ENCODE data around the gene HLCS. TPM values are rescaled to one million over a fixed set of nuclear protein-coding genes. Genes with fewer than 3 reads are reported as not detected.

The HLCS gene
- total RNA-seq, 1 experiment from 2014 or later = 12.7 TPM

DNA sequence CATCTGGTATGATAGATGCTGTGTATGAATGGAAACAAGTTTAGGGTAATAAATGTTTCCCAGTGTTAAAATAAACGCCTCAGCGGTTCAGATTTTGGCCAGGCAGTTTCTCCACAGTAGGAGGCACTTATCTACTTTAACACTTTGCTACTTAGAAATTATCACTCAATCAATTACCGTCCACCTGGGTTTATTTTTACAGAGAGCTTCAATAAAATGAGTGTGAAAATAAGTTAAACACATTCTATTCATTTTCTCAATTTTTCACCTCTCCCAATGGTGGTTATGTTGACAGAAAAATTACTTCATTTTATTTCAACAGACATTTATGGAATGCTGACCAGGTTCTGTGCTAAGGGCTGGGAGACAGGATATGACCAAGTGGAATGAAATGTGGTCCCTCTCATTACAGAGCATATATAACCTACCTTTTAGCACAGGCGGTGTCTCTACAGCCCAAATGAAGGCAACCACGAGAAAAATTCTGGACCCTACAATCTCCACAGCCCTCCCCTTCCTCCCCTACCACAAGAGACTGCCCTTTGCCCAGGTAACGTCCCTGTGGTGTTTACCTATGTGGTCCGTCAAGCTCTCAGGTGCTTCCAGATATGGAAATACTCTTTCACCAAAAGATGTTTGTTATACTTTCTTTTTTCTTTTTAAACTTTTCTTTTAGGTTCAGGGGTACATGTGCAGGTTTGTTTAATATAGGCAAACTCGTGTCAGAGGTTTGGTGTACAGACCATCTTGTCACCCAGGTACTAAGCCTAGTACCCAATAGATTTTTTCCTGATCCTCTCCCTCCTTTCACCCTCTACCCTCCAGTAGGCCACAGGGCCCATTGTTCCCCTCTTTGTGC, 105.5 kb downstream of the HLCS start:
- no peaks in the 10 kb centered on the region for H3K9me3 Mint-ChIP-seq
- Histone ChIP-seq H3K23me2 (ENCODE audit: insufficient read length, low read depth, low read length, poor library complexity, severe bottlenecking) (no peaks in the 10 kb centered on the region), H3K9me3 (ENCODE audit: control insufficient read depth, low read depth, low read length) (no peaks in the 10 kb centered on the region), H3K9ac (ENCODE audit: extremely low read depth, insufficient read length, low read length) (no peak overlapping the region), H3T11ph (ENCODE audit: low read length) (no peak overlapping the region), H3K23ac (ENCODE audit: insufficient read length, low read depth, low read length) (no peak overlapping the region), H3K14ac (ENCODE audit: insufficient read depth, low read length) (no peak overlapping the region), H3K79me1 (ENCODE audit: insufficient read depth, low read depth, low read length, poor library complexity, severe bottlenecking) (no peaks in the 10 kb centered on the region), H3K79me2 (ENCODE audit: insufficient read depth, low read length) (no peaks in the 10 kb centered on the region), H2AFZ (ENCODE audit: low read length) (no peak overlapping the region), H2AK5ac (ENCODE audit: insufficient read length, low read length) (no peak overlapping the region), H4K91ac (ENCODE audit: insufficient read length, low read depth, low read length) (no peak overlapping the region), H3K18ac (ENCODE audit: insufficient read length, low read depth, low read length) (no peak overlapping the region), H2BK120ac (ENCODE audit: low read depth, low read length, poor library complexity, severe bottlenecking) (no peak overlapping the region), H2BK12ac (ENCODE audit: insufficient read length, low read depth, low read length) (no peak overlapping the region), H2BK15ac (ENCODE audit: low read depth, low read length) (no peak overlapping the region), H4K20me1 (ENCODE audit: control insufficient read depth, insufficient read depth, insufficient read length) (no peaks in the 10 kb centered on the region), H3K27ac (ENCODE audit: insufficient read length, low read depth, low read length) (no peak overlapping the region), H4K5ac (ENCODE audit: insufficient read length, low read depth, low read length) (no peak overlapping the region), H3K4ac (ENCODE audit: low read depth, low read length) (no peak overlapping the region), H4K8ac (replicated peaks; ENCODE audit: insufficient read length, low read depth, low read length) (no peak overlapping the region), H2BK5ac (ENCODE audit: insufficient read length, low read length) (no peak overlapping the region), H3K4me1 (ENCODE audit: insufficient read depth, low read length) (0 out of 2 replicates have a peak, but pooled peaks cover 2% of the 10 kb centered on the region), H3K27me3 (ENCODE audit: insufficient read depth, low read length) (no peaks in the 10 kb centered on the region), H3K56ac (ENCODE audit: insufficient read length, low read depth, low read length) (no peak overlapping the region), H3K4me2 (ENCODE audit: insufficient read depth, insufficient read length, low read length) (no peak overlapping the region), H2BK20ac (ENCODE audit: low read depth, low read length, poor library complexity, severe bottlenecking) (no peak overlapping the region)
- H3K27ac Mint-ChIP-seq = no peak overlapping the region
- no peaks in the 10 kb centered on the region for H3K27me3 Mint-ChIP-seq (ENCODE audit: low read depth)
- WGBS (ENCODE audit: extremely low coverage, insufficient read length, low lambda C conversion rate) = no CpG with 5 or more reads among the region's 8 CpGs
- H3K36me3 Mint-ChIP-seq (ENCODE audit: insufficient read depth in 1 of 3, low read depth in 3 of 3) = no peaks in the 10 kb centered on the region
- no peak for DNase-seq
- H3K4me1 Mint-ChIP-seq = peaks cover 8 to 15% of the 10 kb centered on the region in 2 experiments
- no peak for TF ChIP-seq CTCF (conservative IDR thresholded peaks at IDR 0.05)
- no peak overlapping the region for H3K4me3 Mint-ChIP-seq

All from H9 (cell line).